HepG2 (cell line): ENCODE data around the gene TSPAN32. TPM values are rescaled to one million over a fixed set of nuclear protein-coding genes. Genes with fewer than 3 reads are reported as not detected.

Experiments used
- ATAC-seq: fragments of 200-7000 bp; cut with Tn5 transposase; 3 replicates; pipeline ENCODE4 v1.9.1; 2020; ENCODE audit warnings: mild to moderate bottlenecking, moderate library complexity
- BruUV-seq: library from RNA; stranded (reverse); fragments of 400-500 nt; replicated peaks from 2 replicates; lab custom pipeline; 2021; lab: Mats Ljungman, UMichigan
- CTCF ChIA-PET: fragments of 300-600 bp; formaldehyde crosslinking; extraction: SDS; loops from one replicate; lab custom pipeline; 2021; ENCODE audit warnings: low total read pairs, inconsistent platforms, low intra/inter-chr PET ratio; lab: Yijun Ruan, JAX
- POLR2A ChIA-PET: fragments of 350-600 bp; sonication (Branson Sonifier 250); formaldehyde crosslinking; loops from one replicate; lab custom pipeline; 2020; ENCODE audit warnings: antibody characterized with exemption, inconsistent platforms; lab: Yijun Ruan, JAX
- DNase-seq: peaks from one replicate; pipeline ENCODE4 v3.0.0-alpha.2; 2015; ENCODE audit warnings: low spot score
- FAIRE-seq: peaks from 3 replicates; lab custom pipeline; 2011; peaks lifted over from hg19 to GRCh38; lab: Jason Lieb, UNC
- H2AFZ ChIP-seq: one replicate; pipeline ENCODE4 v1.6.1; 2011; ENCODE audit warnings: low read length, inconsistent platforms
- H3K27ac ChIP-seq: fragments of 300-600 bp; 3 replicates; pipeline ENCODE4 v1.8.0; 2011; ENCODE audit warnings: mixed run types, mild to moderate bottlenecking, mixed read lengths, low read length, inconsistent platforms; ENCODE audit not compliant: insufficient read depth; ENCODE audit errors: extremely low read length
- H3K27me3 ChIP-seq, 2 experiments: fragments of 200-600 bp in 1 of 2; 2 replicates in 1 of 2; 3 replicates in 1 of 2; pipeline versions ENCODE4 v1.6.0 to v1.8.0; 2011; ENCODE audit warnings: low read length in 2 of 2, mild to moderate bottlenecking in 2 of 2, moderate library complexity in 2 of 2, inconsistent platforms in 1 of 2; ENCODE audit not compliant: insufficient read depth in 2 of 2, control insufficient read depth in 1 of 2
- H3K36me3 ChIP-seq, 2 experiments: fragments of 200-600 bp in 1 of 2; replicated peaks in 1 of 2; 2 replicates in 1 of 2; 3 replicates in 1 of 2; pipeline versions ENCODE4 v1.5.1 to v1.8.0; 2011; ENCODE audit warnings: low read length in 2 of 2, inconsistent platforms in 1 of 2; ENCODE audit not compliant: insufficient read depth in 2 of 2, control insufficient read depth in 1 of 2
- H3K4me1 ChIP-seq: 2 replicates; pipeline ENCODE4 v1.5.1; 2012; ENCODE audit warnings: low read length, inconsistent platforms; ENCODE audit not compliant: insufficient read depth
- H3K4me2 ChIP-seq: 2 replicates; pipeline ENCODE4 v1.6.0; 2011; ENCODE audit warnings: low read depth, low read length, inconsistent platforms
- H3K4me3 ChIP-seq, 3 experiments: fragments of 200-600 bp in 1 of 3; sonication (generic), shearing (Covaris generic) in 1 of 3; replicated peaks in 1 of 3; 2 replicates each; pipeline ENCODE4 v1.5.1; 2011 to 2016; ENCODE audit warnings: low read length in 3 of 3, inconsistent platforms in 2 of 3, low read depth in 2 of 3, mild to moderate bottlenecking in 2 of 3, control low read depth in 1 of 3, mixed read lengths in 1 of 3; ENCODE audit not compliant: insufficient read depth in 1 of 3
- H3K79me2 ChIP-seq: one replicate; pipeline ENCODE4 v1.6.1; 2011; ENCODE audit warnings: low read length, inconsistent platforms; ENCODE audit not compliant: insufficient read depth
- H3K9ac ChIP-seq: 2 replicates; pipeline ENCODE4 v1.6.0; 2011; ENCODE audit warnings: mild to moderate bottlenecking, low read depth, low read length, inconsistent platforms; ENCODE audit not compliant: insufficient read depth
- H3K9me3 ChIP-seq: 2 replicates; pipeline ENCODE4 v1.5.1; 2012; ENCODE audit warnings: mild to moderate bottlenecking, low read length
- H4K20me1 ChIP-seq: 2 replicates; pipeline ENCODE4 v1.6.0; 2011; ENCODE audit warnings: inconsistent platforms, mild to moderate bottlenecking, low read length, moderate library complexity; ENCODE audit not compliant: insufficient read depth
- ARNTL ChIP-seq: sonication (generic); formaldehyde crosslinking; IDR thresholded peaks from 2 replicates; pipeline ENCODE4 v1.4.0; 2020; ENCODE audit warnings: mild to moderate bottlenecking, missing genetic modification reagents
- GMEB1 ChIP-seq: sonication (generic); formaldehyde crosslinking; IDR thresholded peaks from 2 replicates; pipeline ENCODE4 v1.5.1; 2020; ENCODE audit warnings: missing genetic modification reagents, mild to moderate bottlenecking, borderline replicate concordance
- HDAC1 ChIP-seq: sonication (generic); formaldehyde crosslinking; IDR thresholded peaks from 2 replicates; pipeline ENCODE4 v1.5.1; 2020; ENCODE audit warnings: mild to moderate bottlenecking, missing genetic modification reagents
- SYNCRIP ChIP-seq: fragments of 200-400 bp; formaldehyde crosslinking; IDR thresholded peaks from 2 replicates; pipeline ENCODE4 v1.6.1; 2018; ENCODE audit warnings: mild to moderate bottlenecking, low read depth, low read length; ENCODE audit not compliant: insufficient read depth
- YEATS2 ChIP-seq: sonication (generic); formaldehyde crosslinking; IDR thresholded peaks from 2 replicates; pipeline ENCODE4 v1.4.0; 2020; ENCODE audit warnings: missing genetic modification reagents, borderline replicate concordance
- ZNF121 ChIP-seq: sonication (generic); formaldehyde crosslinking; IDR thresholded peaks from 2 replicates; pipeline ENCODE4 v1.5.0; 2020; ENCODE audit warnings: mild to moderate bottlenecking, missing genetic modification reagents
- ZNF569 ChIP-seq: sonication (generic); formaldehyde crosslinking; IDR thresholded peaks from 2 replicates; pipeline ENCODE4 v1.5.0; 2020; ENCODE audit warnings: mild to moderate bottlenecking, missing genetic modification reagents, moderate library complexity, borderline replicate concordance
- ZNF619 ChIP-seq: sonication (generic); formaldehyde crosslinking; IDR thresholded peaks from 2 replicates; pipeline ENCODE4 v1.4.0; 2020; ENCODE audit warnings: mild to moderate bottlenecking, missing genetic modification reagents
- WGBS: methylation state at CpG from one replicate; pipeline ENCODE4 v1.1.6; 2017; ENCODE audit warnings: low lambda C conversion rate; 5-methylcytosine and 5-hydroxymethylcytosine counted together
- in situ Hi-C: cut with HindIII; loops from 2 replicates; pipeline ENCODE4 v1.10.0; 2017; ENCODE audit warnings: low pct_unique_long_range_greater_than_20kb; ENCODE audit not compliant: extremely low pct_ligation_motif_present
- intact Hi-C: fragments of 100-400 bp; cut with micrococcal nuclease; formaldehyde crosslinking; loops from one replicate; pipeline ENCODE4 v1.10.0; 2022; ENCODE audit not compliant: unreplicated experiment
- polyA plus RNA-seq, 8 experiments: library from polyadenylated mRNA; depleted of rRNA in 3 of 8; stranded (reverse) in 7 of 8; unstranded in 1 of 8; fragments of >200 nt; fragmentation: Illumina TruSeq in 4 of 8; extraction: Trizol in 4 of 8; gene quantifications; 2 replicates each; pipeline versions ENCODE4 v1.2.1 to v1.2.3, GENCODE V29; 2011 to 2016; ENCODE audit warnings: low read depth in 4 of 8, missing spikeins in 1 of 8, mixed read lengths in 1 of 8; ENCODE audit not compliant: insufficient read depth in 1 of 8
- total RNA-seq, 5 experiments: library from RNA; depleted of rRNA; stranded (reverse); fragments of >200 nt; fragmentation: Illumina TruSeq; extraction: Trizol; gene quantifications; 2 replicates each; pipeline ENCODE4 v1.2.3, GENCODE V29; 2016; ENCODE audit warnings: low read depth in 1 of 5
- TF ChIP-seq, protein P1 (sequence below): sonication (generic); formaldehyde crosslinking; conservative IDR thresholded peaks from 2 replicates; pipeline ENCODE4 v1.5.0; 2020; ENCODE audit warnings: missing genetic modification reagents
- TF ChIP-seq, protein P2 (sequence below): sonication (generic); formaldehyde crosslinking; IDR thresholded peaks from 2 replicates; pipeline ENCODE4 v1.4.0; 2020; ENCODE audit warnings: missing genetic modification reagents, borderline replicate concordance

The TSPAN32 gene
- total and polyA plus RNA-seq, 2 of the 13 experiments (the other 11 are each of a cell fraction or from before 2014, with no cell fraction given) = 0.09 to 0.70 TPM

DNA sequence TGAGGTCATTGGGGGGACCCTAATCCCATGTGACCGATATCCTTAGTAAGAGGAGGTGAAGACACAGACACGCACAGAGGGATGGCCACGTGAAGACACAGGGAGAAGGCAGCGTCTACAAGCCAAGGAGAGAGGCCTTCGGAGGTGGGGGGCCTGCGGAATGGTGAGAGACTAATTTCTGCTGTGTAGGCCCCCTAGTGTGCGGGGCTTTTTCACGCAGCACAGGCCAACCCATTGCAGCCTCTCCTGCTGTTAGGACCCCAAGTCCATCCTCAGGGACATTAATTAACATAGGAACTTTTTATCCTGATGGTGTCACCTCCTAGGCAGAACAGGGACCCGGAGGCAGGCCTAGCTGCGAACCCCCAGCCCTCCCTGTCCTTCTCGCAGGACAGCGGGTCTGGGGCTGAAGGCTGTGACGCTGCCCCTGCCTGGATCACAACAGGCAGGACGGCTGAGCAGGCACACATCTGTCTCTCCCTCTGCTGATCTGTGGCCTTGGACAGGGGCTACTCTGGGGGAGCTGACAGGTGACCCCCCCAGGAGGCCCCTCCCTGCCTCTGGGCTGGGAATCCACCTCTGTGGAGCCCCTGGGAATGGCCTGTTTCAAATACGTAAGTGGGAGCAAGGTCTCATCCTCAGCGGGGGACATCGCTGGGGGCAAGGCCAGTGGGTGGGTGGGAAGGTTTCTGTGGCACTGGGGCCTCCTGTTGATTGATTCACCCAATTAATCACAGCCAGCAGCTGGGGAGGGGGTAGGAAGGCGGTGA lies 39.3 kb upstream of the TSPAN32 start:
- in situ Hi-C loops = no loop called here

More for the DNA sequence above, 39.3 kb upstream of the TSPAN32 start:
- ATAC-seq = no peak
- Histone ChIP-seq H4K20me1 (no peaks in the 10 kb centered on the region), H3K4me1 (no peaks in the 10 kb centered on the region), H3K9me3 (no peaks in the 10 kb centered on the region), H3K27me3 (peaks cover 7 to 68% of the 10 kb centered on the region in 2 experiments; a peak in 4 of 5 replicates), H3K4me2 (no peak overlapping the region), H3K9ac (no peak overlapping the region), H3K36me3 (no peaks in the 10 kb centered on the region), H2AFZ (no peak overlapping the region), H3K27ac (no peak overlapping the region), H3K4me3 (no peak overlapping the region), H3K79me2 (no peaks in the 10 kb centered on the region)
- DNase-seq = no peak
- intact Hi-C loops = loop anchor here (10.0 kb wide), 1 partner anchor 48 kb away; no protein-coding TSS in a partner anchor
- ChIA-PET CTCF (no interaction called here), POLR2A (no interaction called here)
- WGBS = 62% methylated on average over 12 of the region's 18 CpGs
- no TSS peak for BruUV-seq
- FAIRE-seq = no peak
- TF ChIP-seq SYNCRIP (no peak), ARNTL (no peak), ZNF619 (CRISPR knock-in tag) (no peak), ZNF569 (CRISPR knock-in tag) (no peak), ZNF121 (CRISPR knock-in tag) (no peak), GMEB1 (no peak), HDAC1 (CRISPR knock-in tag) (no peak), YEATS2 (CRISPR knock-in tag) (no peak)
- TF ChIP-seq, protein P1, sequence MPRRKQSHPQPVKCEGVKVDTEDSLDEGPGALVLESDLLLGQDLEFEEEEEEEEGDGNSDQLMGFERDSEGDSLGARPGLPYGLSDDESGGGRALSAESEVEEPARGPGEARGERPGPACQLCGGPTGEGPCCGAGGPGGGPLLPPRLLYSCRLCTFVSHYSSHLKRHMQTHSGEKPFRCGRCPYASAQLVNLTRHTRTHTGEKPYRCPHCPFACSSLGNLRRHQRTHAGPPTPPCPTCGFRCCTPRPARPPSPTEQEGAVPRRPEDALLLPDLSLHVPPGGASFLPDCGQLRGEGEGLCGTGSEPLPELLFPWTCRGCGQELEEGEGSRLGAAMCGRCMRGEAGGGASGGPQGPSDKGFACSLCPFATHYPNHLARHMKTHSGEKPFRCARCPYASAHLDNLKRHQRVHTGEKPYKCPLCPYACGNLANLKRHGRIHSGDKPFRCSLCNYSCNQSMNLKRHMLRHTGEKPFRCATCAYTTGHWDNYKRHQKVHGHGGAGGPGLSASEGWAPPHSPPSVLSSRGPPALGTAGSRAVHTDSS (CRISPR knock-in tag) = no peak
- TF ChIP-seq, protein P2, sequence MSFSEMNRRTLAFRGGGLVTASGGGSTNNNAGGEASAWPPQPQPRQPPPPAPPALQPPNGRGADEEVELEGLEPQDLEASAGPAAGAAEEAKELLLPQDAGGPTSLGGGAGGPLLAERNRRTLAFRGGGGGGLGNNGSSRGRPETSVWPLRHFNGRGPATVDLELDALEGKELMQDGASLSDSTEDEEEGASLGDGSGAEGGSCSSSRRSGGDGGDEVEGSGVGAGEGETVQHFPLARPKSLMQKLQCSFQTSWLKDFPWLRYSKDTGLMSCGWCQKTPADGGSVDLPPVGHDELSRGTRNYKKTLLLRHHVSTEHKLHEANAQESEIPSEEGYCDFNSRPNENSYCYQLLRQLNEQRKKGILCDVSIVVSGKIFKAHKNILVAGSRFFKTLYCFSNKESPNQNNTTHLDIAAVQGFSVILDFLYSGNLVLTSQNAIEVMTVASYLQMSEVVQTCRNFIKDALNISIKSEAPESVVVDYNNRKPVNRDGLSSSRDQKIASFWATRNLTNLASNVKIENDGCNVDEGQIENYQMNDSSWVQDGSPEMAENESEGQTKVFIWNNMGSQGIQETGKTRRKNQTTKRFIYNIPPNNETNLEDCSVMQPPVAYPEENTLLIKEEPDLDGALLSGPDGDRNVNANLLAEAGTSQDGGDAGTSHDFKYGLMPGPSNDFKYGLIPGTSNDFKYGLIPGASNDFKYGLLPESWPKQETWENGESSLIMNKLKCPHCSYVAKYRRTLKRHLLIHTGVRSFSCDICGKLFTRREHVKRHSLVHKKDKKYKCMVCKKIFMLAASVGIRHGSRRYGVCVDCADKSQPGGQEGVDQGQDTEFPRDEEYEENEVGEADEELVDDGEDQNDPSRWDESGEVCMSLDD (CRISPR knock-in tag) = no peak
